HepG2 (cell line): ENCODE measurements around the gene ZNRF3. TPM values are rescaled to one million over a fixed set of nuclear protein-coding genes. Genes with fewer than 3 reads are reported as not detected.

Experiments used
- ATAC-seq: fragments of 200-7000 bp; cut with Tn5 transposase; 3 replicates; pipeline ENCODE4 v1.9.1; 2020; ENCODE audit warnings: mild to moderate bottlenecking, moderate library complexity
- BruUV-seq: library from RNA; stranded (reverse); fragments of 400-500 nt; replicated peaks from 2 replicates; lab custom pipeline; 2021; lab: Mats Ljungman, UMichigan
- CTCF ChIA-PET: fragments of 300-600 bp; formaldehyde crosslinking; extraction: SDS; loops from one replicate; lab custom pipeline; 2021; ENCODE audit warnings: low total read pairs, inconsistent platforms, low intra/inter-chr PET ratio; lab: Yijun Ruan, JAX
- POLR2A ChIA-PET: fragments of 350-600 bp; sonication (Branson Sonifier 250); formaldehyde crosslinking; loops from one replicate; lab custom pipeline; 2020; ENCODE audit warnings: antibody characterized with exemption, inconsistent platforms; lab: Yijun Ruan, JAX
- DNase-seq: peaks from one replicate; pipeline ENCODE4 v3.0.0-alpha.2; 2015; ENCODE audit warnings: low spot score
- FAIRE-seq: peaks from 3 replicates; lab custom pipeline; 2011; peaks lifted over from hg19 to GRCh38; lab: Jason Lieb, UNC
- H2AFZ ChIP-seq: one replicate; pipeline ENCODE4 v1.6.1; 2011; ENCODE audit warnings: low read length, inconsistent platforms
- H3K27ac ChIP-seq: fragments of 300-600 bp; 3 replicates; pipeline ENCODE4 v1.8.0; 2011; ENCODE audit warnings: mixed run types, mild to moderate bottlenecking, mixed read lengths, low read length, inconsistent platforms; ENCODE audit not compliant: insufficient read depth; ENCODE audit errors: extremely low read length
- H3K27me3 ChIP-seq, 2 experiments: fragments of 200-600 bp in 1 of 2; 2 replicates in 1 of 2; 3 replicates in 1 of 2; pipeline versions ENCODE4 v1.6.0 to v1.8.0; 2011; ENCODE audit warnings: low read length in 2 of 2, mild to moderate bottlenecking in 2 of 2, moderate library complexity in 2 of 2, inconsistent platforms in 1 of 2; ENCODE audit not compliant: insufficient read depth in 2 of 2, control insufficient read depth in 1 of 2
- H3K36me3 ChIP-seq, 2 experiments: fragments of 200-600 bp in 1 of 2; replicated peaks in 1 of 2; 2 replicates in 1 of 2; 3 replicates in 1 of 2; pipeline versions ENCODE4 v1.5.1 to v1.8.0; 2011; ENCODE audit warnings: low read length in 2 of 2, inconsistent platforms in 1 of 2; ENCODE audit not compliant: insufficient read depth in 2 of 2, control insufficient read depth in 1 of 2
- H3K4me1 ChIP-seq: 2 replicates; pipeline ENCODE4 v1.5.1; 2012; ENCODE audit warnings: low read length, inconsistent platforms; ENCODE audit not compliant: insufficient read depth
- H3K4me2 ChIP-seq: 2 replicates; pipeline ENCODE4 v1.6.0; 2011; ENCODE audit warnings: low read depth, low read length, inconsistent platforms
- H3K4me3 ChIP-seq, 3 experiments: fragments of 200-600 bp in 1 of 3; sonication (generic), shearing (Covaris generic) in 1 of 3; replicated peaks in 1 of 3; 2 replicates each; pipeline ENCODE4 v1.5.1; 2011 to 2016; ENCODE audit warnings: low read length in 3 of 3, inconsistent platforms in 2 of 3, low read depth in 2 of 3, mild to moderate bottlenecking in 2 of 3, control low read depth in 1 of 3, mixed read lengths in 1 of 3; ENCODE audit not compliant: insufficient read depth in 1 of 3
- H3K79me2 ChIP-seq: one replicate; pipeline ENCODE4 v1.6.1; 2011; ENCODE audit warnings: low read length, inconsistent platforms; ENCODE audit not compliant: insufficient read depth
- H3K9ac ChIP-seq: 2 replicates; pipeline ENCODE4 v1.6.0; 2011; ENCODE audit warnings: mild to moderate bottlenecking, low read depth, low read length, inconsistent platforms; ENCODE audit not compliant: insufficient read depth
- H3K9me3 ChIP-seq: 2 replicates; pipeline ENCODE4 v1.5.1; 2012; ENCODE audit warnings: mild to moderate bottlenecking, low read length
- H4K20me1 ChIP-seq: 2 replicates; pipeline ENCODE4 v1.6.0; 2011; ENCODE audit warnings: inconsistent platforms, mild to moderate bottlenecking, low read length, moderate library complexity; ENCODE audit not compliant: insufficient read depth
- CBFB ChIP-seq: sonication (generic); formaldehyde crosslinking; IDR thresholded peaks from 2 replicates; pipeline ENCODE4 v1.4.0; 2020; ENCODE audit warnings: missing genetic modification reagents
- CBX2 ChIP-seq, 2 experiments: fragments of 200-600 bp in 1 of 2; sonication (generic); formaldehyde crosslinking in 1 of 2; IDR thresholded peaks; 2 replicates each; pipeline versions ENCODE4 v1.7.0 to v1.8.1; 2018 to 2022; ENCODE audit warnings: low read depth in 2 of 2, low read length in 1 of 2, mild to moderate bottlenecking in 1 of 2, missing genetic modification reagents in 1 of 2
- KLF6 ChIP-seq: IDR thresholded peaks from 2 replicates; pipeline ENCODE4 v1.8.0; 2016; ENCODE audit warnings: missing biosample characterization, missing genetic modification reagents
- NFYB ChIP-seq: sonication (generic); formaldehyde crosslinking; IDR thresholded peaks from 2 replicates; pipeline ENCODE4 v1.4.0; 2020; ENCODE audit warnings: missing genetic modification reagents
- SIN3B ChIP-seq: fragments of 150-350 bp; IDR thresholded peaks from 2 replicates; pipeline ENCODE4 v1.6.1; 2014; ENCODE audit warnings: low read length
- SRSF1 ChIP-seq: fragments of 200-400 bp; formaldehyde crosslinking; optimal IDR thresholded peaks from 2 replicates; pipeline ENCODE3; 2017; ENCODE audit warnings: mild to moderate bottlenecking, low read depth, low read length, moderate library complexity
- ZBTB3 ChIP-seq: sonication (generic); formaldehyde crosslinking; IDR thresholded peaks from 2 replicates; pipeline ENCODE4 v1.4.0; 2020; ENCODE audit warnings: low read depth, mild to moderate bottlenecking, moderate library complexity, missing genetic modification reagents, borderline replicate concordance
- ZNF180 ChIP-seq: sonication (generic); formaldehyde crosslinking; IDR thresholded peaks from 2 replicates; pipeline ENCODE4 v1.4.0; 2020; ENCODE audit warnings: low read depth, missing genetic modification reagents, borderline replicate concordance
- ZNF280B ChIP-seq: sonication (generic); formaldehyde crosslinking; IDR thresholded peaks from 2 replicates; pipeline ENCODE4 v1.5.0; 2020; ENCODE audit warnings: missing genetic modification reagents, mild to moderate bottlenecking, borderline replicate concordance
- ZNF549 ChIP-seq: sonication (generic); formaldehyde crosslinking; IDR thresholded peaks from 2 replicates; pipeline ENCODE4 v1.5.0; 2020; ENCODE audit warnings: missing genetic modification reagents
- ZNF629 ChIP-seq: sonication (generic); formaldehyde crosslinking; conservative IDR thresholded peaks from 2 replicates; pipeline ENCODE4 v1.5.0; 2020; ENCODE audit warnings: missing genetic modification reagents
- WGBS: methylation state at CpG from one replicate; pipeline ENCODE4 v1.1.6; 2017; ENCODE audit warnings: low lambda C conversion rate; 5-methylcytosine and 5-hydroxymethylcytosine counted together
- in situ Hi-C: cut with HindIII; loops from 2 replicates; pipeline ENCODE4 v1.10.0; 2017; ENCODE audit warnings: low pct_unique_long_range_greater_than_20kb; ENCODE audit not compliant: extremely low pct_ligation_motif_present
- intact Hi-C: fragments of 100-400 bp; cut with micrococcal nuclease; formaldehyde crosslinking; loops from one replicate; pipeline ENCODE4 v1.10.0; 2022; ENCODE audit not compliant: unreplicated experiment
- polyA plus RNA-seq, 8 experiments: library from polyadenylated mRNA; depleted of rRNA in 3 of 8; stranded (reverse) in 7 of 8; unstranded in 1 of 8; fragments of >200 nt; fragmentation: Illumina TruSeq in 4 of 8; extraction: Trizol in 4 of 8; gene quantifications; 2 replicates each; pipeline versions ENCODE4 v1.2.1 to v1.2.3, GENCODE V29; 2011 to 2016; ENCODE audit warnings: low read depth in 4 of 8, missing spikeins in 1 of 8, mixed read lengths in 1 of 8; ENCODE audit not compliant: insufficient read depth in 1 of 8
- total RNA-seq, 5 experiments: library from RNA; depleted of rRNA; stranded (reverse); fragments of >200 nt; fragmentation: Illumina TruSeq; extraction: Trizol; gene quantifications; 2 replicates each; pipeline ENCODE4 v1.2.3, GENCODE V29; 2016; ENCODE audit warnings: low read depth in 1 of 5
- TF ChIP-seq, protein P1 (sequence below): sonication (generic); formaldehyde crosslinking; IDR thresholded peaks from 2 replicates; pipeline ENCODE4 v1.5.1; 2020; ENCODE audit warnings: mild to moderate bottlenecking, missing genetic modification reagents, moderate library complexity

The ZNRF3 gene
- total and polyA plus RNA-seq, 2 of the 13 experiments (the other 11 are each of a cell fraction or from before 2014, with no cell fraction given): 20.3 to 36.7 TPM

- TF ChIP-seq, protein P1, sequence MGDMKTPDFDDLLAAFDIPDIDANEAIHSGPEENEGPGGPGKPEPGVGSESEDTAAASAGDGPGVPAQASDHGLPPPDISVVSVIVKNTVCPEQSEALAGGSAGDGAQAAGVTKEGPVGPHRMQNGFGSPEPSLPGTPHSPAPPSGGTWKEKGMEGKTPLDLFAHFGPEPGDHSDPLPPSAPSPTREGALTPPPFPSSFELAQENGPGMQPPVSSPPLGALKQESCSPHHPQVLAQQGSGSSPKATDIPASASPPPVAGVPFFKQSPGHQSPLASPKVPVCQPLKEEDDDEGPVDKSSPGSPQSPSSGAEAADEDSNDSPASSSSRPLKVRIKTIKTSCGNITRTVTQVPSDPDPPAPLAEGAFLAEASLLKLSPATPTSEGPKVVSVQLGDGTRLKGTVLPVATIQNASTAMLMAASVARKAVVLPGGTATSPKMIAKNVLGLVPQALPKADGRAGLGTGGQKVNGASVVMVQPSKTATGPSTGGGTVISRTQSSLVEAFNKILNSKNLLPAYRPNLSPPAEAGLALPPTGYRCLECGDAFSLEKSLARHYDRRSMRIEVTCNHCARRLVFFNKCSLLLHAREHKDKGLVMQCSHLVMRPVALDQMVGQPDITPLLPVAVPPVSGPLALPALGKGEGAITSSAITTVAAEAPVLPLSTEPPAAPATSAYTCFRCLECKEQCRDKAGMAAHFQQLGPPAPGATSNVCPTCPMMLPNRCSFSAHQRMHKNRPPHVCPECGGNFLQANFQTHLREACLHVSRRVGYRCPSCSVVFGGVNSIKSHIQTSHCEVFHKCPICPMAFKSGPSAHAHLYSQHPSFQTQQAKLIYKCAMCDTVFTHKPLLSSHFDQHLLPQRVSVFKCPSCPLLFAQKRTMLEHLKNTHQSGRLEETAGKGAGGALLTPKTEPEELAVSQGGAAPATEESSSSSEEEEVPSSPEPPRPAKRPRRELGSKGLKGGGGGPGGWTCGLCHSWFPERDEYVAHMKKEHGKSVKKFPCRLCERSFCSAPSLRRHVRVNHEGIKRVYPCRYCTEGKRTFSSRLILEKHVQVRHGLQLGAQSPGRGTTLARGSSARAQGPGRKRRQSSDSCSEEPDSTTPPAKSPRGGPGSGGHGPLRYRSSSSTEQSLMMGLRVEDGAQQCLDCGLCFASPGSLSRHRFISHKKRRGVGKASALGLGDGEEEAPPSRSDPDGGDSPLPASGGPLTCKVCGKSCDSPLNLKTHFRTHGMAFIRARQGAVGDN (CRISPR knock-in tag): peak; percentile 24
These were observed 117.3 kb downstream of the ZNRF3 start (continued) for GRCh38 chr22:29000641-29001040.

- ATAC-seq: no peak
- Histone ChIP-seq H4K20me1 (no peaks in the 10 kb centered on the region), H3K27ac (peak overlapping the region; percentile 50), H2AFZ (no peak overlapping the region), H3K4me2 (no peak overlapping the region), H3K4me3 (no peak overlapping the region), H3K36me3 (peaks cover 3 to 7% of the 10 kb centered on the region in 2 experiments; a peak in 4 of 5 replicates), H3K9me3 (no peaks in the 10 kb centered on the region), H3K27me3 (no peaks in the 10 kb centered on the region), H3K79me2 (peaks cover 63% of the 10 kb centered on the region), H3K9ac (no peak overlapping the region), H3K4me1 (peaks cover 98% of the 10 kb centered on the region)
- intact Hi-C loops: no loop called here
- FAIRE-seq: no peak
- BruUV-seq: no TSS peak
- TF ChIP-seq ZNF549 (no peak), CBFB (no peak), CBX2 (IDR thresholded peaks at IDR 0.05; ENCODE audit: low read depth, low read length) (no peak), CBX2 (CRISPR knock-in tag; IDR thresholded peaks at IDR 0.05; ENCODE audit: low read depth) (no peak), KLF6 (CRISPR knock-in tag) (no peak), SRSF1 (no peak), ZBTB3 (no peak), ZNF629 (CRISPR knock-in tag) (no peak), ZNF280B (CRISPR knock-in tag) (no peak), ZNF180 (CRISPR knock-in tag) (no peak), SIN3B (no peak), NFYB (no peak)
- ChIA-PET POLR2A (interaction anchor here (4.8 kb wide), 1 partner anchor 20 kb away, joined by 32 read pairs; no protein-coding TSS in a partner anchor), CTCF (no interaction called here)
- 98% methylated on average over 4 of the region's 4 CpGs for WGBS
- in situ Hi-C loops: no loop called here
- DNase-seq: no peak
These were observed 119.2 kb downstream of the ZNRF3 start for GRCh38 chr22:29002603-29003002.
